ENCODE measurements around the gene CD207.
A peak's percentile ranks its signal among the peaks of the same experiment; 100 is the strongest.
"Not testable (repeated sequence)": the region's sequence is repeated elsewhere in the genome, so short reads cannot be mapped to it uniquely, and the experiment has no call there.

The CD207 gene

GRCh38 chr2:70835643-70836042 lies at the start of gene CD207:
Gene CD207 (minus strand): TSS chr2:70835816. CDS start chr2:70835776, 40 bp downstream.
- CTCF ChIA-PET, result no interaction called here
- Mint-ChIP-seq H3K4me1 (no peaks in the 10 kb centered on the region), H3K9me3 (no peaks in the 10 kb centered on the region), H3K27me3 (peaks cover 53% of the 10 kb centered on the region), H3K36me3 (no peaks in the 10 kb centered on the region), H3K4me3 (no peak within 1 kb of the TSS), H3K27ac (no peak within 1 kb of the TSS)
- DNase-seq, result no peak

- not testable (repeated sequence) for H3K36me3 Mint-ChIP-seq, H3K27ac Mint-ChIP-seq, H3K4me1 Mint-ChIP-seq, H3K9me3 Mint-ChIP-seq, DNase-seq, H3K4me3 Mint-ChIP-seq
- CTCF ChIA-PET, result interaction anchor here (1.2 to 1.3 kb wide), 2 partner anchors 42 to 82 kb away, joined by 4 read pairs; no protein-coding TSS in a partner anchor
- H3K27me3 Mint-ChIP-seq, result peaks cover 90% of the 10 kb centered on the region
Measured at GRCh38 chr2:70878543-70878942, 42.9 kb upstream of the CD207 start.

GRCh38 chr2:70876138-70876537 lies 40.5 kb upstream of the CD207 start:
- peaks cover 93% of the 10 kb centered on the region for H3K27me3 Mint-ChIP-seq
- H3K4me1 Mint-ChIP-seq, H3K4me3 Mint-ChIP-seq, H3K36me3 Mint-ChIP-seq, DNase-seq, H3K27ac Mint-ChIP-seq, H3K9me3 Mint-ChIP-seq: not testable (repeated sequence)
- CTCF ChIA-PET, result interaction anchor here (7.5 kb wide), 1 partner anchor 46 kb away, joined by 98 read pairs; no protein-coding TSS in a partner anchor

- no peak for DNase-seq
- Mint-ChIP-seq H3K4me1 (peaks cover 5% of the 10 kb centered on the region), H3K36me3 (no peaks in the 10 kb centered on the region), H3K9me3 (no peaks in the 10 kb centered on the region), H3K4me3 (no peak overlapping the region), H3K27ac (no peak overlapping the region), H3K27me3 (peaks cover 82% of the 10 kb centered on the region)
- CTCF ChIA-PET, result interaction anchor here (1.1 to 7.5 kb wide), 6 partner anchors 21 to 88 kb away, joined by 3 to 98 read pairs (median 4); partner anchors contain the start of gene FIGLA
Measured at GRCh38 chr2:70873541-70873940, 37.9 kb upstream of the CD207 start.

GRCh38 chr2:70871398-70872211 lies 36.0 kb upstream of the CD207 start:
- Mint-ChIP-seq H3K4me3 (no peak overlapping the region), H3K9me3 (no peaks in the 10 kb centered on the region), H3K27ac (no peak overlapping the region), H3K4me1 (peaks cover 5% of the 10 kb centered on the region), H3K27me3 (peaks cover 69% of the 10 kb centered on the region), H3K36me3 (no peaks in the 10 kb centered on the region)
- DNase-seq, result peak; percentile 87
- CTCF ChIA-PET, result interaction anchor here (0.7 to 7.5 kb wide), 30 partner anchors 10 to 568 kb away, joined by 3 to 98 read pairs (median 6); partner anchors contain the start of genes ATP6V1B1 and FIGLA

- Mint-ChIP-seq H3K4me1 (peaks cover 5% of the 10 kb centered on the region), H3K27ac (no peak overlapping the region), H3K27me3 (peaks cover 61% of the 10 kb centered on the region), H3K36me3 (no peaks in the 10 kb centered on the region), H3K4me3 (no peak overlapping the region), H3K9me3 (no peaks in the 10 kb centered on the region)
- DNase-seq, result no peak
- CTCF ChIA-PET, result interaction anchor here (0.9 to 7.5 kb wide), 31 partner anchors 9 to 567 kb away, joined by 3 to 98 read pairs (median 6); partner anchors contain the start of genes ATP6V1B1 and FIGLA
Measured at GRCh38 chr2:70870790-70871189, 35.2 kb upstream of the CD207 start.

- Mint-ChIP-seq H3K4me3 (no peak overlapping the region), H3K27me3 (peaks cover 52% of the 10 kb centered on the region), H3K36me3 (no peaks in the 10 kb centered on the region), H3K9me3 (no peaks in the 10 kb centered on the region), H3K4me1 (peaks cover 5% of the 10 kb centered on the region), H3K27ac (no peak overlapping the region)
- CTCF ChIA-PET, result interaction anchor here (1.9 to 7.5 kb wide), 5 partner anchors 24 to 82 kb away, joined by 6 to 98 read pairs (median 67); partner anchors contain the start of gene FIGLA
- no peak for DNase-seq
Measured at GRCh38 chr2:70868970-70869369, 33.4 kb upstream of the CD207 start.

GRCh38 chr2:70861777-70862625 lies 26.4 kb upstream of the CD207 start:
- Mint-ChIP-seq H3K4me1 (no peaks in the 10 kb centered on the region), H3K4me3 (no peak overlapping the region), H3K27me3 (peaks cover 55% of the 10 kb centered on the region), H3K36me3 (no peaks in the 10 kb centered on the region), H3K27ac (no peak overlapping the region), H3K9me3 (no peaks in the 10 kb centered on the region)
- CTCF ChIA-PET, result interaction anchor here (0.7 to 7.5 kb wide), 16 partner anchors 9 to 86 kb away, joined by 3 to 61 read pairs (median 4); partner anchors contain the start of gene FIGLA
- DNase-seq, result peak; percentile 79

- Mint-ChIP-seq H3K36me3 (no peaks in the 10 kb centered on the region), H3K9me3 (no peaks in the 10 kb centered on the region), H3K4me3 (no peak overlapping the region), H3K27ac (no peak overlapping the region), H3K27me3 (peaks cover 20% of the 10 kb centered on the region), H3K4me1 (peaks cover 21% of the 10 kb centered on the region)
- CTCF ChIA-PET, result interaction anchor here (0.7 kb wide), 1 partner anchor 64 kb away, joined by 3 read pairs; no protein-coding TSS in a partner anchor
- DNase-seq, result no peak
Measured at GRCh38 chr2:70855667-70856066, 20.1 kb upstream of the CD207 start.

GRCh38 chr2:70854411-70854810 lies 18.8 kb upstream of the CD207 start:
- no peaks in the 10 kb centered on the region for H3K36me3 Mint-ChIP-seq
- CTCF ChIA-PET, result no interaction called here
- H3K27me3 Mint-ChIP-seq, result peaks cover 10% of the 10 kb centered on the region
- DNase-seq, result no peak
- H3K4me1 Mint-ChIP-seq, result peaks cover 26% of the 10 kb centered on the region
- H3K4me3 Mint-ChIP-seq, result no peak overlapping the region
- no peaks in the 10 kb centered on the region for H3K9me3 Mint-ChIP-seq
- no peak overlapping the region for H3K27ac Mint-ChIP-seq

- CTCF ChIA-PET, result interaction anchor here (0.7 to 1.2 kb wide), 6 partner anchors 8 to 72 kb away, joined by 3 to 5 read pairs (median 3); no protein-coding TSS in a partner anchor
- no peaks in the 10 kb centered on the region for H3K9me3 Mint-ChIP-seq
- H3K27me3 Mint-ChIP-seq, result no peaks in the 10 kb centered on the region
Measured at GRCh38 chr2:70852824-70853223, 17.2 kb upstream of the CD207 start.

GRCh38 chr2:70851704-70852103 lies 16.1 kb upstream of the CD207 start:
- Mint-ChIP-seq H3K36me3 (no peaks in the 10 kb centered on the region), H3K9me3 (no peaks in the 10 kb centered on the region), H3K27ac (peak overlapping the region; percentile 3), H3K4me1 (peaks cover 26% of the 10 kb centered on the region), H3K4me3 (no peak overlapping the region), H3K27me3 (no peaks in the 10 kb centered on the region)
- peak; percentile 44 for DNase-seq
- CTCF ChIA-PET, result interaction anchor here (1.2 kb wide), 1 partner anchor 10 kb away, joined by 3 read pairs; no protein-coding TSS in a partner anchor

More at GRCh38 chr2:70852824-70853223, 17.2 kb upstream of the CD207 start:
- Mint-ChIP-seq H3K36me3 (no peaks in the 10 kb centered on the region), H3K4me3 (no peak overlapping the region), H3K27ac (no peak overlapping the region), H3K4me1 (peaks cover 26% of the 10 kb centered on the region)
- no peak for DNase-seq

GRCh38 chr2:70850925-70851324 lies 15.3 kb upstream of the CD207 start:
- no peak overlapping the region for H3K4me3 Mint-ChIP-seq
- H3K4me1 Mint-ChIP-seq, result peaks cover 26% of the 10 kb centered on the region
- DNase-seq, result no peak
- peak overlapping the region; percentile 15 for H3K27ac Mint-ChIP-seq
- H3K27me3 Mint-ChIP-seq, result no peaks in the 10 kb centered on the region
- H3K36me3 Mint-ChIP-seq, result no peaks in the 10 kb centered on the region
- no peaks in the 10 kb centered on the region for H3K9me3 Mint-ChIP-seq
- CTCF ChIA-PET, result interaction anchor here (0.7 to 1.3 kb wide), 2 partner anchors 62 to 109 kb away, joined by 3 to 4 read pairs; no protein-coding TSS in a partner anchor

GRCh38 chr2:70842401-70842800 lies 6.8 kb upstream of the CD207 start:
- CTCF ChIA-PET, result interaction anchor here (2.2 kb wide), 1 partner anchor 18 kb away, joined by 6 read pairs; no protein-coding TSS in a partner anchor

More at GRCh38 chr2:70842401-70842800, 6.8 kb upstream of the CD207 start:
- Mint-ChIP-seq H3K36me3 (no peaks in the 10 kb centered on the region), H3K27ac (no peak overlapping the region), H3K4me3 (no peak overlapping the region), H3K4me1 (no peaks in the 10 kb centered on the region), H3K9me3 (no peaks in the 10 kb centered on the region), H3K27me3 (peaks cover 28% of the 10 kb centered on the region)
- no peak for DNase-seq
